Mesendoderm (in vitro differentiated cells): Measurements from ENCODE around the gene CAVIN2. TPM values are rescaled to one million over a fixed set of nuclear protein-coding genes. Genes with fewer than 3 reads are reported as not detected.

ENCODE experiments used
- DNase-seq: peaks from one replicate; pipeline ENCODE4 v3.0.0; 2013
- H2AK5ac ChIP-seq: 2 replicates; pipeline ENCODE4 v1.6.1; 2013; ENCODE audit warnings: low read length, inconsistent platforms
- H2BK120ac ChIP-seq: 2 replicates; pipeline ENCODE4 v1.6.1; 2013; ENCODE audit warnings: low read depth, mild to moderate bottlenecking, low read length, moderate library complexity, mixed read lengths
- H2BK15ac ChIP-seq: replicated peaks from 2 replicates; pipeline ENCODE4 v1.6.1; 2013; ENCODE audit warnings: low read depth, mild to moderate bottlenecking, moderate library complexity
- H2BK5ac ChIP-seq: 2 replicates; pipeline ENCODE4 v1.6.1; 2013; ENCODE audit warnings: low read length, inconsistent platforms
- H3K18ac ChIP-seq: 2 replicates; pipeline ENCODE4 v1.6.1; 2013; ENCODE audit warnings: mild to moderate bottlenecking, low read length, mixed read lengths
- H3K23ac ChIP-seq: one replicate; pipeline ENCODE4 v1.6.1; 2013; ENCODE audit warnings: low read length
- H3K27ac ChIP-seq: 2 replicates; pipeline ENCODE4 v1.5.1; 2013; ENCODE audit warnings: low read depth, mild to moderate bottlenecking, inconsistent platforms, low read length, moderate library complexity
- H3K27me3 ChIP-seq: 2 replicates; pipeline ENCODE4 v1.6.1; 2013; ENCODE audit warnings: low read length, control low read depth, mild to moderate bottlenecking, inconsistent platforms; ENCODE audit not compliant: insufficient read depth, poor library complexity
- H3K36me3 ChIP-seq: 2 replicates; pipeline ENCODE4 v1.6.1; 2013; ENCODE audit warnings: low read length, inconsistent platforms; ENCODE audit not compliant: control insufficient read depth, insufficient read depth
- H3K4ac ChIP-seq: one replicate; pipeline ENCODE4 v1.6.1; 2013; ENCODE audit warnings: low read depth, mild to moderate bottlenecking, low read length, moderate library complexity
- H3K4me1 ChIP-seq: 2 replicates; pipeline ENCODE4 v1.6.1; 2013; ENCODE audit warnings: low read depth, low read length, inconsistent platforms; ENCODE audit not compliant: control insufficient read depth
- H3K4me2 ChIP-seq: 2 replicates; pipeline ENCODE4 v1.6.1; 2013; ENCODE audit warnings: low read length
- H3K4me3 ChIP-seq: 2 replicates; pipeline ENCODE4 v1.5.1; 2013; ENCODE audit warnings: mild to moderate bottlenecking, low read length
- H3K56ac ChIP-seq: one replicate; pipeline ENCODE4 v1.6.1; 2013; ENCODE audit warnings: low read length
- H3K79me1 ChIP-seq: 2 replicates; pipeline ENCODE4 v1.6.1; 2013; ENCODE audit warnings: low read length, inconsistent platforms
- H3K79me2 ChIP-seq: 2 replicates; pipeline ENCODE4 v1.6.1; 2013; ENCODE audit warnings: mild to moderate bottlenecking, low read length; ENCODE audit not compliant: control insufficient read depth, insufficient read depth
- H3K9ac ChIP-seq: 2 replicates; pipeline ENCODE4 v1.6.1; 2013; ENCODE audit warnings: low read length, inconsistent platforms
- H4K5ac ChIP-seq: one replicate; pipeline ENCODE4 v1.6.1; 2013; ENCODE audit warnings: low read length
- H4K8ac ChIP-seq: one replicate; pipeline ENCODE4 v1.6.1; 2013; ENCODE audit warnings: low read depth, mild to moderate bottlenecking, control low read depth, low read length, moderate library complexity
- WGBS: extraction: QIAGEN DNeasy Blood & Tissue Kit; methylation state at CpG from one replicate; pipeline ENCODE4 v1.1.7; 2013; ENCODE audit warnings: low lambda C conversion rate, missing lambda C conversion rate; ENCODE audit not compliant: insufficient coverage; ENCODE audit errors: extremely low coverage; 5-methylcytosine and 5-hydroxymethylcytosine counted together
- polyA plus RNA-seq, 2 experiments: library from polyadenylated mRNA; stranded (reverse); fragments of 200-250 nt; gene quantifications; one replicate each; pipeline ENCODE4 v1.2.3, GENCODE V29; 2013

Gene CAVIN2, protein sequence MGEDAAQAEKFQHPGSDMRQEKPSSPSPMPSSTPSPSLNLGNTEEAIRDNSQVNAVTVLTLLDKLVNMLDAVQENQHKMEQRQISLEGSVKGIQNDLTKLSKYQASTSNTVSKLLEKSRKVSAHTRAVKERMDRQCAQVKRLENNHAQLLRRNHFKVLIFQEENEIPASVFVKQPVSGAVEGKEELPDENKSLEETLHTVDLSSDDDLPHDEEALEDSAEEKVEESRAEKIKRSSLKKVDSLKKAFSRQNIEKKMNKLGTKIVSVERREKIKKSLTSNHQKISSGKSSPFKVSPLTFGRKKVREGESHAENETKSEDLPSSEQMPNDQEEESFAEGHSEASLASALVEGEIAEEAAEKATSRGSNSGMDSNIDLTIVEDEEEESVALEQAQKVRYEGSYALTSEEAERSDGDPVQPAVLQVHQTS
- polyA plus RNA-seq (2013, experiment 1 of 2): 0.08 TPM
- polyA plus RNA-seq (2013, experiment 2 of 2): 0.10 TPM

DNA sequence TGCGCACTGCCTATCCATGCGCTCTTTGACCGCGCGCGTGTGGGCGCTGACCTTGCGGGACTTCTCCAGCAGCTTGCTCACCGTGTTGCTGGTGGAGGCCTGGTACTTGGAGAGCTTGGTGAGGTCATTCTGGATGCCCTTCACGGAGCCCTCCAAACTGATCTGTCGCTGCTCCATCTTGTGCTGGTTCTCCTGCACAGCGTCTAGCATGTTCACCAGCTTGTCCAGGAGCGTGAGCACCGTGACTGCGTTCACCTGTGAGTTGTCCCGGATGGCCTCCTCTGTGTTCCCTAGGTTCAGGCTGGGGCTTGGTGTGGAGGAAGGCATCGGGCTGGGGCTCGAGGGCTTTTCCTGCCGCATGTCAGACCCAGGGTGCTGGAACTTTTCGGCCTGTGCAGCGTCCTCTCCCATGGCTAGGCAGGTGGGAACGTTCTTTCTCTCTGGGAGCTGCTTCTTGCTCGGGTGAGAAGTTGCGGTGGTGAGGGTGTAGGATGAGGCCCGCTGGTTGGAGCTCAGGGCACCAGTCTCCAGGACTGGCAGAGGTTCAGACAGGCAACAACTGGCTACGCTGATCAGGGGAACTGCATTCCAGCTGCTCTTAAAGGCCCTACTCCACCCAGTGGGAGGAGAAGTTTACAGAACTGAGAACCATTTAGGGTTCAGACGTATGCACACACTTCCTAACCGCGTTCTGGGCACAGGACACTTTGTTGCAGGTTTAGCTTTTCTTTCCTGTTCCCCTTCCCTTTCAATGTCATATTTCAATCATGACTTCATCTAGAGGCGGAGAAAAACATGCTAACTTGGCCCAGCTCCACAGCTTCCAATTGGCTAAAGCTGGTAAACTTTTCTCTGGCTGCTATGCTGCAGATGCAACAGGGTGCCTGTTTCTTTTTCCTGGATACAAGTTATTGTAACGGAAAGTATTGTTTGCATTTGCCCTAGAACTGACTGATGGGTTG lies at the start of gene CAVIN2:
Gene CAVIN2, minus strand, starts transcription at position 574 of the 962 bp plus-strand sequence. Its CDS starts 163 bp downstream, at position 411.
- Histone ChIP-seq H3K79me2 (no peaks in the 10 kb centered on the region), H3K23ac (no peak within 1 kb of the TSS), H3K4me3 (no peak within 1 kb of the TSS), H4K5ac (no peak within 1 kb of the TSS), H3K79me1 (no peaks in the 10 kb centered on the region), H2AK5ac (no peak within 1 kb of the TSS), H2BK15ac (no peak within 1 kb of the TSS), H3K4ac (no peak within 1 kb of the TSS), H3K27ac (no peak within 1 kb of the TSS), H3K56ac (no peak within 1 kb of the TSS), H4K8ac (no peak within 1 kb of the TSS), H3K36me3 (no peaks in the 10 kb centered on the region), H3K4me2 (no peak within 1 kb of the TSS), H3K4me1 (no peaks in the 10 kb centered on the region), H3K18ac (no peak within 1 kb of the TSS), H3K27me3 (no peaks in the 10 kb centered on the region), H3K9ac (no peak within 1 kb of the TSS), H2BK120ac (no peak within 1 kb of the TSS), H2BK5ac (no peak within 1 kb of the TSS)
- WGBS: no CpG with 5 or more reads among the region's 31 CpGs
- peak; percentile 53 for DNase-seq

GRCh38 chr2:191895743-191896142 lies 48.9 kb upstream of the CAVIN2 start:
- no peak overlapping the region for H4K5ac ChIP-seq
- no peaks in the 10 kb centered on the region for H3K27me3 ChIP-seq
- H3K9ac ChIP-seq: no peak overlapping the region
- no CpG with 5 or more reads among the region's 2 CpGs for WGBS
- H3K4ac ChIP-seq: no peak overlapping the region
- H3K23ac ChIP-seq: no peak overlapping the region
- no peak overlapping the region for H4K8ac ChIP-seq
- no peak overlapping the region for H2AK5ac ChIP-seq
- H2BK15ac ChIP-seq: no peak overlapping the region
- no peak overlapping the region for H3K18ac ChIP-seq
- no peaks in the 10 kb centered on the region for H3K79me2 ChIP-seq
- H3K4me3 ChIP-seq: no peak overlapping the region
- no peak overlapping the region for H2BK120ac ChIP-seq
- H3K27ac ChIP-seq: no peak overlapping the region
- DNase-seq: no peak
- no peaks in the 10 kb centered on the region for H3K36me3 ChIP-seq
- H3K79me1 ChIP-seq: no peaks in the 10 kb centered on the region
- no peak overlapping the region for H3K4me2 ChIP-seq
- H3K56ac ChIP-seq: no peak overlapping the region
- H3K4me1 ChIP-seq: no peaks in the 10 kb centered on the region
- no peak overlapping the region for H2BK5ac ChIP-seq

DNA sequence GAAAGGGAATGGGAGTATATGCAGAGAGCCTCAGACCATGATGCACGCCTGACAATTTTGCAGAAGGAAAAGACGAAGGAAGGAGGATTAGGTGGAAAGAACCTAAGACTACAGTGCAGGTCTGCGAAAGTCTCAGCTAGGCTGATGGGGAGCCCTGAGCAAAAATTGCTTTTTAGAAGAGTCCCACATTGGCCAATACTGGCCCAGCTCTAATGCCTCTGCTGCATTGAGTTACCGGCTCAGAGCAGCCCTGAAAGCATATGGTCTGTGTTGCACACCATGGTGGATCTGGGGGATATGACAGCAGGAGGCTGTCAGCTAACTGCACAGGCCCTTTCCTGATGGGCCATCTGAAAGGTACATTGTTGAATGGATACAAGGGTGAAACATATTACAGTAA lies 48.3 kb upstream of the CAVIN2 start:
- Histone ChIP-seq H3K4me3 (no peak overlapping the region), H2BK15ac (no peak overlapping the region), H3K56ac (no peak overlapping the region), H4K8ac (no peak overlapping the region), H3K4me1 (no peaks in the 10 kb centered on the region), H3K9ac (no peak overlapping the region), H3K4ac (no peak overlapping the region), H3K79me2 (no peaks in the 10 kb centered on the region), H3K27ac (no peak overlapping the region), H3K4me2 (no peak overlapping the region), H2BK5ac (no peak overlapping the region), H2BK120ac (no peak overlapping the region), H3K23ac (no peak overlapping the region), H3K36me3 (no peaks in the 10 kb centered on the region), H3K79me1 (no peaks in the 10 kb centered on the region), H2AK5ac (no peak overlapping the region), H4K5ac (no peak overlapping the region), H3K27me3 (no peaks in the 10 kb centered on the region), H3K18ac (no peak overlapping the region)
- WGBS: no CpG with 5 or more reads among the region's 4 CpGs
- DNase-seq: no peak

DNA sequence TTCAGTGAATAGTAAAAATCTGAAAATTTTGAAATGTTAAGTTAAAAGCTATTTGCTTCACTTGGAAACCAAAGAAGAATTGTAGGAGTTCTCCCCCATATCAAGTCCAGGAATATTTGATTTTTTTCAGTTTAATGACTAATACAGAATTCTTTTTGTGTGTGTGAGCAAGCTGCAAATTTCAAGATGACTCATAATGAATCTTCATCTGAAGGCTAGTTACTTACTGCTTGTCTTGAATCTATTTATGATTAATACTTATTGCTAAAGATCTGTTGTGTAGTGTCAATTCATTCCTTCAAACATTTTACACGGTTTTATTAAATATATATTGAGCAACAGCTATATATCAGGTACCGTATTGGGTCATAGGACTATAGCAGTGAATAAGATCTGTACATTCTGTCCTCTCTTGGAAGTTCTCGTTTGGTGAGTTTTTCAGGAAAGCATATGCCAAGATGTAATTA lies 47.8 kb upstream of the CAVIN2 start:
- no peaks in the 10 kb centered on the region for H3K4me1 ChIP-seq
- no peak for DNase-seq
- H2BK120ac ChIP-seq: no peak overlapping the region
- no peak overlapping the region for H2BK15ac ChIP-seq
- H2AK5ac ChIP-seq: no peak overlapping the region
- H4K5ac ChIP-seq: no peak overlapping the region
- H3K4ac ChIP-seq: no peak overlapping the region
- no peak overlapping the region for H3K27ac ChIP-seq
- no peak overlapping the region for H3K4me2 ChIP-seq
- no peak overlapping the region for H3K4me3 ChIP-seq
- H2BK5ac ChIP-seq: no peak overlapping the region
- no peaks in the 10 kb centered on the region for H3K36me3 ChIP-seq
- no peak overlapping the region for H3K23ac ChIP-seq
- no peaks in the 10 kb centered on the region for H3K79me1 ChIP-seq
- WGBS: no CpG with 5 or more reads among the region's 3 CpGs
- H3K27me3 ChIP-seq: no peaks in the 10 kb centered on the region
- H3K9ac ChIP-seq: no peak overlapping the region
- no peak overlapping the region for H4K8ac ChIP-seq
- H3K56ac ChIP-seq: no peak overlapping the region
- no peak overlapping the region for H3K18ac ChIP-seq
- H3K79me2 ChIP-seq: no peaks in the 10 kb centered on the region

- H3K23ac ChIP-seq: no peak overlapping the region
- no peak overlapping the region for H4K8ac ChIP-seq
- no peak overlapping the region for H2AK5ac ChIP-seq
- no peak overlapping the region for H4K5ac ChIP-seq
- H3K79me2 ChIP-seq: no peaks in the 10 kb centered on the region
- no peak for DNase-seq
- H3K18ac ChIP-seq: no peak overlapping the region
- H3K79me1 ChIP-seq: no peaks in the 10 kb centered on the region
- H3K4me3 ChIP-seq: no peak overlapping the region
- H3K4me2 ChIP-seq: no peak overlapping the region
- no peak overlapping the region for H2BK15ac ChIP-seq
- no peaks in the 10 kb centered on the region for H3K4me1 ChIP-seq
- no peak overlapping the region for H3K56ac ChIP-seq
- no peak overlapping the region for H3K27ac ChIP-seq
- H3K4ac ChIP-seq: no peak overlapping the region
- H2BK120ac ChIP-seq: no peak overlapping the region
- no peaks in the 10 kb centered on the region for H3K36me3 ChIP-seq
- no peaks in the 10 kb centered on the region for H3K27me3 ChIP-seq
- WGBS: no CpG with 5 or more reads among the region's 3 CpGs
- no peak overlapping the region for H3K9ac ChIP-seq
- no peak overlapping the region for H2BK5ac ChIP-seq
These were observed 45.5 kb upstream of the CAVIN2 start for GRCh38 chr2:191892391-191892790.
